HG02943 (cell line): Measurements from ENCODE around the gene SHISA3.
"Not testable (repeated sequence)": the region's sequence is repeated elsewhere in the genome, so short reads cannot be mapped to it uniquely, and the experiment has no call there.

Experiments
- ATAC-seq: cut with Tn5 transposase; IDR thresholded peaks from one replicate; pipeline ENCODE4 v1.9.1; 2021; ENCODE audit warnings: mild to moderate bottlenecking, low read depth, moderate library complexity; ENCODE audit not compliant: unreplicated experiment

Gene SHISA3

GRCh38 chr4:42396752-42397634 lies at the start of gene SHISA3:
Gene SHISA3, plus strand, starts transcription at chr4:42397488. Its CDS starts 569 bp downstream, at chr4:42398057.
- no peak for ATAC-seq

- no peak for ATAC-seq
Measured at GRCh38 chr4:42348247-42348646, 49.0 kb upstream of the SHISA3 start.

- ATAC-seq = no peak
Measured at GRCh38 chr4:42348692-42349091, 48.6 kb upstream of the SHISA3 start.

GRCh38 chr4:42350611-42351182 lies 46.6 kb upstream of the SHISA3 start:
- ATAC-seq = no peak

- ATAC-seq = no peak
Measured at GRCh38 chr4:42352049-42352448, 45.2 kb upstream of the SHISA3 start.

- ATAC-seq = no peak
Measured at GRCh38 chr4:42357325-42357724, 40.0 kb upstream of the SHISA3 start.

GRCh38 chr4:42359711-42360110 lies 37.6 kb upstream of the SHISA3 start:
- no peak for ATAC-seq

GRCh38 chr4:42360256-42360669 lies 37.0 kb upstream of the SHISA3 start:
- ATAC-seq = no peak

- no peak for ATAC-seq
Measured at GRCh38 chr4:42361456-42361855, 35.8 kb upstream of the SHISA3 start.

GRCh38 chr4:42362591-42362990 lies 34.7 kb upstream of the SHISA3 start:
- no peak for ATAC-seq

GRCh38 chr4:42363614-42364013 lies 33.7 kb upstream of the SHISA3 start:
- no peak for ATAC-seq

GRCh38 chr4:42364266-42365053 lies 32.8 kb upstream of the SHISA3 start:
- no peak for ATAC-seq

GRCh38 chr4:42366959-42367358 lies 30.3 kb upstream of the SHISA3 start:
- ATAC-seq = no peak

GRCh38 chr4:42369489-42369888 lies 27.8 kb upstream of the SHISA3 start:
- ATAC-seq = no peak

GRCh38 chr4:42371305-42372252 lies 25.7 kb upstream of the SHISA3 start:
- ATAC-seq = no peak

GRCh38 chr4:42372303-42372702 lies 25.0 kb upstream of the SHISA3 start:
- not testable (repeated sequence) for ATAC-seq

- ATAC-seq = no peak
Measured at GRCh38 chr4:42377497-42377896, 19.8 kb upstream of the SHISA3 start.

- no peak for ATAC-seq
Measured at GRCh38 chr4:42381666-42382065, 15.6 kb upstream of the SHISA3 start.

GRCh38 chr4:42385516-42385915 lies 11.8 kb upstream of the SHISA3 start:
- ATAC-seq = no peak
